ENCODE data around the gene RNLS.
"Not testable (repeated sequence)": the region's sequence is repeated elsewhere in the genome, so short reads cannot be mapped to it uniquely, and the experiment has no call there.

Gene RNLS

GRCh38 chr10:88346144-88346977, 236.8 kb downstream of the RNLS start:
- no peak for DNase-seq (ENCODE audit: low read depth in 2 of 2)

DNA sequence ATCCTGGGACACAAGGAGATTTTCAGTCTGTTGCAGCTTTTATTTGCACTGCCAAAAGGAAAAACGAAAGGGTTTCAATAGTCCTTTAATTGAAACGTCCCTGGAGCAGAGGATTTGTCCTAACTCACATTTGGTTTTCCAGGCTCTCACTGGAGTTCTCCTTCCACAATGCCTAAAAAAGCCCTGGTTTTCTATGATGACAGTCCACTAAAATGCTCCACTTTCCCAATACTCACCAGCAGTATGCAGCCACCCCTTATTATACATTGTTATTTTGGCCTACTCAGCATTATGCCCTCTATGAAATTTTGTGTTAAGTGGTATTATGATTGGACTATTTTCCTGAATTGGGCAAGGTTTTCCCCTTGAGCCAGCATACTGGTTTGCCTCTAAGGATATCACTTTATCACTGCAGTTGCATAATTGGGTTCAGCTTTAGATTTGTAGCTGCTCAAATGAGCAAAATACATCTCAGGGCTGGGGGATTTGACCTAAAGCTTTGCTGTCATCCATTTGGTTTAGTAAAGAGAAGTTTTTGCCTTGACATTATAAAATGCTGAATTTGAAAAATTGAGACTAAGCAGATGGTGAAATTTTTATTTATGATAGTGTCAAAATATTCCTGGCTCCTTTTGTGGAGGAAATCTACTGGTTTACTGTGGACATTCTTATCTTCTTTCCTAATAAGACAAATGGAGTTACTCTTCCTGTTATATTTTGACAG, 239.2 kb downstream of the RNLS start:
- DNase-seq (ENCODE audit: low read depth in 2 of 2) = no peak

DNA sequence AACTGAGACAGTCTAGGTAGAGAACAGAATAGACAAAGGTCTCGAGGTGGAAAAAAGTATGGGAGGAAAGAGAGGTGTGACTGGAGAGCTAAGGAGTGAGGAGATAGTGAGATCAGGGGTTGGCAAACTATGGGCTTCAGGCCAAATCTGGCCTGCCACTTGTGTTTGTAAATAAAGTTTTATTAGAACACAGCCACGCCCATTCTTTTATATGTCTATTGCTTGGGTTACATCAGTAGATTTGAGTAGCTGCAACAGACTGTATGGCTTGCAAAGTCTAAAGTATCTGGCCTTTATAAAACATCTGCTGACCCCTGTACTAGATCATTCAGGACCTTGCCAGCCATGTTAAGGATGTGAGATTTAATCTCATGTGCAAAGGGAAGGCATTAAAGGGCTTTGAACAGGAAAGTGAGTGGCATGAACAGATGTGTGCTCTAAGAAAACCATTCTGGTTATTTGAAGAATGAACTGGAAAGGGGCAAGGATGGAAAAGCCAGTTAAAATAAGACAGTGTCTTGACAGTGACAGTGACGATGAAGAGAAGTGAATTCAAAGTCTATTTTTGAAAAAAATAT, 240.3 kb downstream of the RNLS start:
- DNase-seq (ENCODE audit: low read depth in 2 of 2) = no peak

DNA sequence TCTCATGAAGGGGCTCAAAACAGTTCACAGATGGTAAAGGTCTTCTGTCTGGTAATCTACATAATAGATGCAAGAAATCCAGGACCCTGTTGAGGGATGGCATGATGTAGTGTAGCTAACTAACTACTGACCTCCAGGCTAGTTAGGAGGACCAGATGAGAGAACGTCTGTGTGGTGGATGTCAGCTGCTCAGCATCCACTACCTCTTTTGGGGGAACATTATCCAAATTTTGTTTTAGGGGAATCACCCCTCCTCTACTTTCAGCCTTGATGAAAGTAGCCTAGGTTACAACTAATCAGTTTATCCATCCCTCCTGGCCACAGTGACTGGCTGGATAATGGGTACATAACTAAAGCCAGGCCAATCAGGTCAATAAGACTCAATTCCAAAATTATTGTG, 246.0 kb downstream of the RNLS start:
- DNase-seq (ENCODE audit: low read depth in 2 of 2) = no peak

DNA sequence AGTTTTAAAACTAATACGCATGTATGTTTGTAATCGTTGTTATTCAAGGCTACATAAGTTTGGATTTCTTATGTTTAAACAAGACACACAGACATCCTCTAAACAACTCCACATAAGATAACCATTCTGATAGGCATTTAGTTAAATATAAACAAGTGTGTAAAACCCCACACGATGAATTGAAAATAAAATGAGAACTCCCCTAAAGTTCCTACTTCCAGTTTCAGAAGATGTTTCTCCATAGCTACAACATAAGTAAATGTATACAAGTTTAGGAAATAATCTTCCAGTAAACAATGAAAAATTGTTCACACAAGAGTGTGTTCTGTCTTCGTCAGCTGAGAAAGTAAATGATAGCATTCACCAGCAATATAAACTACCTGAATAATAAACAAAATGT, 246.8 kb downstream of the RNLS start:
- no peak for DNase-seq (ENCODE audit: low read depth in 2 of 2)

DNA sequence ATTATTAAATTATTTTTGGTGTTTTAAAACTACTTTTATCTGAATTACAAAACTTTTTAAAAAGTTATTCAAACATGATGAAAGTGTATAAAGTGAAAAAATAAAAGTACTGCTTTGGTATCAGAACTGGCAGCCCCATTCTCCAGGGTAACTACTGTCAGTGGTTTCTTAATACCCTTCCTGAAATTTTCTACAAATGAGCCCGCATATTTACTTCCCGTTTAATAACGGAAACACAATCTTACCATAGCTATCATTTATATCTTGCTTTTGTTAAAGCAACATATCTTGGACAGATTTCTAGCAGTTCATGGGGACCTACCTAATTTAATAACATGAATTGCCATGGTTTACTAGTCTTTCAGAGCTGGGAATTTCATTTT, 249.9 kb downstream of the RNLS start:
- DNase-seq (ENCODE audit: low read depth in 2 of 2) = no peak

DNA sequence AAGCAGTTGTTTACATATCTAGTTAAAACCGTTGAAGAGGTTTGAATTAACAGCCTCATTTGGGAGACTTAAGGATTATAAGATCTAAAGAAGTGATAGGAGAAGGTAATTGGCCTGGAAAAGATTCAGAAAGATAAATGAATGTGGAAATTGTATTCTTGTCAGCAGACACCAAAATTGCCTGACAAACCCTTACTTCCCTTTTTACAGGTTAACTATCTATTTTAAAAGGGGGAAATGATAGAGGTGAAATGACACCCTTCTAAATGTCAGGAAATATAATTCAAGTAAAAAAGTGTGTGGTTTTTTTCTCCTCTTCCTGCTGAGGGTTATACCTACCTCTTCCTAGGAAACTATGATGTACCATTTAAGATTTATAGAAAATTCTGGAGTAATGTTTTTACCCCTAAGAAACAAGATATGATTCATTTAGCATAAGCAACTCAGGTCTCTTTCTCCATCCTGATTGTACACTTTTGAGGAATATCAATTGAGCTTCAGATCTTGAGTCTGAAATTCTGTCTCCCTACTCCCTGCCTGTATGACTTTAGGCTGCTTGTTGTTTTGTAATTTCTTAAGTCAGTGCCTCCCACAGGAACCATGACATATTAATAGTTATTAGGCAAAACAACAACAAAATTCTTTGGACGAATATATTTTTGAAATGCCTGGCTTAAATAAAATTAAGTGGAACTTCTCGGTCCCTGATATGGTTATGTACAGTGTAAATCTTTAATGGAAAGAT, 250.4 kb downstream of the RNLS start:
- no peak for DNase-seq (ENCODE audit: low read depth in 2 of 2)

GRCh38 chr10:88330174-88330573, 252.9 kb downstream of the RNLS start:
- no peak for DNase-seq (ENCODE audit: low read depth in 2 of 2)

GRCh38 chr10:88322324-88323063, 260.6 kb downstream of the RNLS start:
- DNase-seq (ENCODE audit: low read depth in 2 of 2) = no peak

- no peak for DNase-seq (ENCODE audit: low read depth in 2 of 2)
Measured at GRCh38 chr10:88319960-88320517, 263.1 kb downstream of the RNLS start.

DNA sequence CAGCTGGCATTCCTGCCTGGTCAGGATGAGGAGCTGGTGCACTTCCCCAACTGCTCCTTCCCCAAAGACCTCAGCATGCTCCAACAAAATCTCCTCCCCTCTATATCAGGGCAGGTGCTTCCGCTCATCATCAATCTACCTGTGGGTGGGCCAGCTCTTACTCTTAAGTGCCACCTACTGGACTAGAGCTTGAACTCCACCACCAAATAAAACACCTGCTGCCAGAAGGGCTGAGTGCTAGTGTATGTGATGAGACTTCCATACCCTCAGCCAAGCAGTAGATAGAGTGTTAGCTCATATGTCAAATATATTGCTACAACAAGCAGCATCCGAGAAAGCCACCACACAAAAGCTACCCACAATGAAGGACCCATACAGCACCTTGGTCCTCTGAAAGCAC, 264.3 kb downstream of the RNLS start:
- no peak for DNase-seq (ENCODE audit: low read depth in 2 of 2)

DNA sequence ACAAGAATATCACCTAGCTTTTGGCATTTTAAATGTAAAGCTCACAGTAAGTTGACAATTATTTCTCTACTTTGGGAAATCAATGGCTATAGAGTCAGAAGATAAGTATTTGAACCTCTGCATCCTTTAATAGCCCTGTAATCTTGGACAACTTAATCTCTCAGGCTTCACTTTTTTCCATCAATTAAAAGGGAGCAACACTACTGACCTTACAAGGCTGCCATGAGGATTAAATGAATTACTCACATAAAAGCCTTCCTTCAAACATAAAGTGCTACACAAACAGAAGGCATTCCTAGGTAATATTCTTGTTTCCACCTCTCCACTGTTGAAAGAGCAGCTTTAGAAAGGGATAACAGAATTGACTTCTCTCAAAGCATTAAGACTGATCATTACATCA, 266.0 kb downstream of the RNLS start:
- DNase-seq (ENCODE audit: low read depth in 2 of 2) = no peak

GRCh38 chr10:88316292-88316861, 266.7 kb downstream of the RNLS start:
- no peak for DNase-seq (ENCODE audit: low read depth in 2 of 2)

DNA sequence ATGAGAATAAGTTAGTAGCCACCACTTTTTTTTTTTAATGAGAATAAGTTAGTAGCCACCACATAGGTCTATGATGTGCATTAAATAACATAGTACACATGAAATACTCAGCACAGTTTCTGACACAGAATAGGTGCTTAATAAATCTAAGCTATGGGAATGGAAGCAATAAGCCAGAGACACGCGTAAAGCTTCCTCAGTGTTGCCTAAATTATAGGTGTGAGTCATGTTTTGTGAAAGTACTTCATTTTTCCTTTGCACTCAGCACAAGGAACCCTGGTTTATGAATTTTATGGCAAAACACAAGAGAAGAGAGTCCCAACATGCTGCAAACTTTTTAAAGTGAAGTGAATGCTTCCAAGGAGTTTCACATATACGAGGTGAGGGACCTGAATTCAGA, 267.4 kb downstream of the RNLS start:
- DNase-seq (ENCODE audit: low read depth in 2 of 2) = no peak

- no peak for DNase-seq (ENCODE audit: low read depth in 2 of 2)
Measured at GRCh38 chr10:88314362-88314761, 268.8 kb downstream of the RNLS start.

- DNase-seq (ENCODE audit: low read depth in 2 of 2) = no peak
Measured at GRCh38 chr10:88313878-88314277, 269.2 kb downstream of the RNLS start.

DNA sequence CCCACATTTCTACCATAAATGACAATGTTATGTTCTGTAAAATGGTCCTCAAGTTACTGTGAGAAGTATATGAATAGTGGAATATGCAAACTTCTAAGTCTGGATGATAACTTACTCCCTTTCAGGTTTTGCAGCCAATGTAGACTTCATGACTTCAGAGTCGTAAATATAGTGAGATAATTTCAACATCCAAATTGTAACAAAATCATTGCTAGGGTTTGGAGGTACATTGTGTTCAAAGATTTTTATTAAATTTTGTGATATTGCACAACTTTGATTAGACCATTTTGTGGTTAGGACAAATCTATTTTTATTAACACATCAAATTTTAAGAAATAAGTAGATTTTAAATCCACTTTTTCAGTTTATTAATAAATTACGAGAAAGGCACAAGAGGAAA, 270.3 kb downstream of the RNLS start:
- no peak for DNase-seq (ENCODE audit: low read depth in 2 of 2)

GRCh38 chr10:88311264-88311663, 271.9 kb downstream of the RNLS start:
- DNase-seq (ENCODE audit: low read depth in 2 of 2) = no peak

GRCh38 chr10:88309365-88309764, 273.8 kb downstream of the RNLS start:
- DNase-seq (ENCODE audit: low read depth in 2 of 2) = no peak

DNA sequence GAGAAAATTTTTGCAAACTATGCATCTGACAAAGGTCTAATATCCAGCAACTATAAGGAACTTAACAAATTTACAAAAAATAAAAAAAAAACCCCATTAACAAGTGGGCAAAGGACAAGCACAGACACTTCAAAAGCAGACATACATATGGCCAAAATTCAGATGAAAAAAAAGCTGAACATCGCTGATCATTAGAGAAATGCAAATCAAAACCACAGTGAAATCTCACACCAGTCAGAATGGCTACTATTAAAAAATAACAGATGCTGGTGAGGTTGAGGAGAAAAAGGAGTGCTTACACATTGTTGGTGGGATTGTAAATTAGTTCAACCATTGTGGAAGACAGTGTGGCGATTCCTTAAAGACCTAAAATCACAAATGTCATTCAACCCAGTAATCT, 274.8 kb downstream of the RNLS start:
- not testable (repeated sequence) for DNase-seq (ENCODE audit: low read depth in 2 of 2)

DNA sequence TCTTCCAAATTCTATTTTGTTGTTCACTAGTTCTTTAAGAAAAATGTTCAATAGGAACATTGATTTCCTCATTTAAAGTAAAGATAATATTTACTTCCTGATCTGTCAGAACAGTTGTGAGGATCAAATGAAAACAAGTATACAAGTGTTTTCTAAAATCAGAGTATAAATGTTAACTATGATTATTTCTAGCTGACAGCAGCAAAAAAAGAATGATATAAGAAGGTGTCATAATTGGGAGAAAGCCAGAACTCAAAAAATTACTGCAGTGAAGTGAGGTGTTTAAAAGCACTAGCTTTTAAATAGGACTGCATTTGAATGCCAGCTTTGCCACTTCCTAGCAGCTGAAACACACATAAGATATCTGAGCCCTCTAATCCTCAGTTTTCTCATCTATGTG, 283.3 kb downstream of the RNLS start:
- DNase-seq (ENCODE audit: low read depth in 2 of 2) = no peak

All from activated CD8-positive, alpha-beta memory T cell treated with anti-CD3 and anti-CD28 coated beads for 4 hours (primary cell).